DND-41 (cell line): ENCODE measurements around the gene ANKRD40.
A peak's percentile ranks its signal among the peaks of the same experiment; 100 is the strongest.
"Not testable (repeated sequence)": the region's sequence is repeated elsewhere in the genome, so short reads cannot be mapped to it uniquely, and the experiment has no call there.

Source experiments
- ATAC-seq: fragments of 200-7000 bp; cut with Tn5 transposase; 3 replicates; pipeline ENCODE4 v1.9.1; 2021; ENCODE audit warnings: low read depth; ENCODE audit not compliant: insufficient read depth
- DNase-seq: peaks from one replicate; pipeline ENCODE4 v3.0.0-alpha.2; 2020
- H2AFZ ChIP-seq: 2 replicates; pipeline ENCODE4 v1.6.0; 2012; ENCODE audit warnings: low read depth, low read length
- H3K27ac ChIP-seq: 2 replicates; pipeline ENCODE4 v1.5.1; 2012; ENCODE audit warnings: low read length, inconsistent platforms
- H3K27me3 ChIP-seq: fragments of 200-600 bp; sonication (generic); 2 replicates; pipeline ENCODE4 v1.6.0; 2012; ENCODE audit warnings: low read length, mild to moderate bottlenecking, inconsistent platforms; ENCODE audit not compliant: insufficient read depth, poor library complexity
- H3K36me3 ChIP-seq: 2 replicates; pipeline ENCODE4 v1.5.1; 2012; ENCODE audit warnings: low read length, inconsistent platforms; ENCODE audit not compliant: insufficient read depth
- H3K4me1 ChIP-seq: 2 replicates; pipeline ENCODE4 v1.5.1; 2012; ENCODE audit warnings: mild to moderate bottlenecking, low read length; ENCODE audit not compliant: insufficient read depth
- H3K4me2 ChIP-seq: 2 replicates; pipeline ENCODE4 v1.6.0; 2012; ENCODE audit warnings: mild to moderate bottlenecking, moderate library complexity, low read length, inconsistent platforms; ENCODE audit not compliant: insufficient read depth
- H3K4me3 ChIP-seq, 2 experiments: fragments of 200-600 bp in 1 of 2; shearing (Covaris generic) in 1 of 2; 2 replicates each; pipeline ENCODE4 v1.5.1; 2012 to 2016; ENCODE audit warnings: inconsistent platforms in 2 of 2, low read length in 2 of 2, mild to moderate bottlenecking in 2 of 2, low read depth in 1 of 2, moderate library complexity in 1 of 2
- H3K79me2 ChIP-seq: 2 replicates; pipeline ENCODE4 v1.6.0; 2012; ENCODE audit warnings: low read length, inconsistent platforms; ENCODE audit not compliant: insufficient read depth
- H3K9ac ChIP-seq: 2 replicates; pipeline ENCODE4 v1.6.0; 2012; ENCODE audit warnings: low read depth, mild to moderate bottlenecking, inconsistent platforms, low read length, moderate library complexity
- H3K9me3 ChIP-seq: 2 replicates; pipeline ENCODE4 v1.5.1; 2012; ENCODE audit warnings: low read length, moderate library complexity, mild to moderate bottlenecking, inconsistent platforms; ENCODE audit not compliant: insufficient read depth, severe bottlenecking
- H4K20me1 ChIP-seq: 2 replicates; pipeline ENCODE4 v1.6.0; 2012; ENCODE audit warnings: low read length; ENCODE audit not compliant: insufficient read depth
- EZH2 ChIP-seq: IDR thresholded peaks from 3 replicates; pipeline ENCODE4 v1.6.1; 2012; ENCODE audit warnings: borderline replicate concordance, low read depth, mild to moderate bottlenecking, moderate library complexity, low read length, inconsistent platforms; ENCODE audit not compliant: severe bottlenecking
- TF ChIP-seq, protein P1 (sequence below): IDR thresholded peaks from 2 replicates; pipeline ENCODE4 v1.5.1; 2012; ENCODE audit warnings: borderline replicate concordance, low read length, moderate library complexity, mild to moderate bottlenecking; ENCODE audit not compliant: poor library complexity, severe bottlenecking; ENCODE audit errors: extremely low read depth

The ANKRD40 gene

DNA sequence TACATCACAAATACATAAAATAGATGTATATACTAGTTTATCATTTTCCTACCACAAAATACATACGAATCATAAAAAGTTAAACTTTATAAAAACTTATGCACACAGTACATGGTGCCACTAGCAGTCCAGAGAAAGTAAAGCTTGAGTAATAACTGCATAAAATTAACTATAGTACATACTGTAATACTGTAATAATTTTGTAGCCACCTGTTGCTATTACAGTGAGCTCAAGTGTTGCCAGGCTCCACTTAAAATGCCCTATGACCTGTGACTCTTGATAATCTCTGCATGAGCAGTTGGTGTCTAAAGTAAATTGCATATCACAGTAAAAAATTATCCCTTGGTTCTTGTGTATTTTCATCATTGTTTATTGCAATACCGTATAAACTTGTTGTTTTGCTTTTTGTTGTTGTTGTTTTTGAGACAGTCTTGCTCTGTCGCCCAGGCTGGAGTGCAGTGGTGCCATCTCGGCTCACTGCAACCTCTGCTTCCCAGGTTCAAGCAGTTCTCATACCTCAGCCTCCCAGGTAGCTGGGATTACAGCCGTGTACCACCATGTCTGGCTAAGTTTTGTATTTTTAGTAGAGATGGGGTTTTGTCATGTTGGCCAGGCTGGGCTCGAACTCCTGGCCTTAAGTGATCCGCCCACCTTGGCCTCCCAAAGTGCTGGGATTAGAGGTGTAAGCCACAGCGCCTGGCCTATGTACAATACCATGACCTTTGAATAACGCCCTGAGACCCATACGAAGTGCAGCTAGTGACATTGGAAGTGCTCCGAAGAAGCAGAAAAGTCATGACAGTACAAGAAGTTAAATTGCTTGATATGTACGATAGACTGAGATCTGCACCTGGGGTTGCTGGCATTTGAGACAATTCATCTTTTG, 18.3 kb upstream of the ANKRD40 start:
- no peak overlapping the region for H2AFZ ChIP-seq
- no peak for DNase-seq
- TF ChIP-seq EZH2: no peak
- TF ChIP-seq, protein P1, sequence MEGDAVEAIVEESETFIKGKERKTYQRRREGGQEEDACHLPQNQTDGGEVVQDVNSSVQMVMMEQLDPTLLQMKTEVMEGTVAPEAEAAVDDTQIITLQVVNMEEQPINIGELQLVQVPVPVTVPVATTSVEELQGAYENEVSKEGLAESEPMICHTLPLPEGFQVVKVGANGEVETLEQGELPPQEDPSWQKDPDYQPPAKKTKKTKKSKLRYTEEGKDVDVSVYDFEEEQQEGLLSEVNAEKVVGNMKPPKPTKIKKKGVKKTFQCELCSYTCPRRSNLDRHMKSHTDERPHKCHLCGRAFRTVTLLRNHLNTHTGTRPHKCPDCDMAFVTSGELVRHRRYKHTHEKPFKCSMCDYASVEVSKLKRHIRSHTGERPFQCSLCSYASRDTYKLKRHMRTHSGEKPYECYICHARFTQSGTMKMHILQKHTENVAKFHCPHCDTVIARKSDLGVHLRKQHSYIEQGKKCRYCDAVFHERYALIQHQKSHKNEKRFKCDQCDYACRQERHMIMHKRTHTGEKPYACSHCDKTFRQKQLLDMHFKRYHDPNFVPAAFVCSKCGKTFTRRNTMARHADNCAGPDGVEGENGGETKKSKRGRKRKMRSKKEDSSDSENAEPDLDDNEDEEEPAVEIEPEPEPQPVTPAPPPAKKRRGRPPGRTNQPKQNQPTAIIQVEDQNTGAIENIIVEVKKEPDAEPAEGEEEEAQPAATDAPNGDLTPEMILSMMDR: no peak
- no peak overlapping the region for H3K27ac ChIP-seq
- no peak overlapping the region for H3K4me3 ChIP-seq
- H4K20me1 ChIP-seq: peaks cover 92% of the 10 kb centered on the region
- no peaks in the 10 kb centered on the region for H3K9me3 ChIP-seq
- no peak for ATAC-seq
- H3K9ac ChIP-seq: no peak overlapping the region
- peak overlapping the region; percentile 6; the same call in 1 of the 2 replicates for H3K4me2 ChIP-seq
- no peaks in the 10 kb centered on the region for H3K27me3 ChIP-seq
- peaks cover 26% of the 10 kb centered on the region for H3K36me3 ChIP-seq
- peaks cover 38% of the 10 kb centered on the region for H3K4me1 ChIP-seq
- H3K79me2 ChIP-seq: peaks cover 100% of the 10 kb centered on the region

DNA sequence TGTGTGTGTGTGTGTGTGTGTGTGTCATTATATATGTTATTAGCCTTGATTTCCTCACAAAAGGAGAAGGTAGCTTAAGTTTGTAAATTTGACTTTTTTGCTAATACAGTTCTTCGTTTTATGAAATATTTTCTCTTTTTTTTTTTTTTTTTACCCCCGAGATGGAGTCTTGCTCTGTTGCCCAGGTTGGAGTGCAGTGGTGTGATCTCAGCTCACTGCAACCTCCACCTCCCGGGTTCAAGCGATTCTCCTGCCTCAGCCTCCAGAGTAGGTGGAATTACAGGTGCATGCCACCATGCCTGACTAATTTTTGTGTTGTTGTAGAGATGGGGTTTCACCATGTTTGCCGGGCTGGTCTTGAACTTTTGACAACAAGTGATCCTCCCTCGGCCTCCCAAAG, 16.9 kb upstream of the ANKRD40 start:
- H3K4me3 ChIP-seq, H3K9me3 ChIP-seq, H3K27ac ChIP-seq, H3K27me3 ChIP-seq, H3K9ac ChIP-seq, ATAC-seq, H2AFZ ChIP-seq, DNase-seq: not testable (repeated sequence)
- peak overlapping the region; percentile 63; the same call in 1 of the 2 replicates for H3K4me2 ChIP-seq
- H3K4me1 ChIP-seq: peaks cover 41% of the 10 kb centered on the region
- peaks cover 100% of the 10 kb centered on the region for H3K79me2 ChIP-seq
- peaks cover 87% of the 10 kb centered on the region for H4K20me1 ChIP-seq
- peaks cover 28% of the 10 kb centered on the region for H3K36me3 ChIP-seq

DNA sequence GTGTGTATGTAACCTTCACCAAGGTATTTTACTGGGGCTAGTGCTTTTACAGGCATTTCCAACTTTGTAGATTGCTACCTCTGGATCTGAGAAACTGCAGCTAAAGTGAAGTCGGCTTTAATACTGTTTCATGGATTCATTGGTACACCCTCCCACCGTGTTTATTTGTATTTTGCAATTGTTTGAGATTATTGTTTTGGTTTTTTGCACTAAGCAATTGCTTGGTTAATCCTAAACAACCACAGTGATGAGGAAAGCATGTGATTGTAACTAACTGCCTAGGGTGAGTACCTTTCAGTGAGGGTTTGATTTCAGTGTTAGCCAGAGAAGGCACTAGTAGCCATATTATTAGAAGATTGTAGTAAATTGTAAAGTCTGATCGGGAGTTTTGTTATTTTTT, 15.0 kb upstream of the ANKRD40 start:
- no peak overlapping the region for H2AFZ ChIP-seq
- H3K79me2 ChIP-seq: peaks cover 93% of the 10 kb centered on the region
- no peak for DNase-seq
- TF ChIP-seq, protein P1: no peak
- no peak for TF ChIP-seq EZH2
- H3K9me3 ChIP-seq: no peaks in the 10 kb centered on the region
- peak overlapping the region in 1 of 2 experiments; percentile 73; a peak in 3 of 4 replicates for H3K4me3 ChIP-seq
- H3K36me3 ChIP-seq: peaks cover 25% of the 10 kb centered on the region
- H3K9ac ChIP-seq: no peak overlapping the region; the same call in 1 of the 2 replicates
- peaks cover 70% of the 10 kb centered on the region for H4K20me1 ChIP-seq
- H3K4me2 ChIP-seq: peak overlapping the region; percentile 63
- peaks cover 47% of the 10 kb centered on the region for H3K4me1 ChIP-seq
- H3K27me3 ChIP-seq: no peaks in the 10 kb centered on the region
- ATAC-seq: no peak
- no peak overlapping the region; the same call in 1 of the 2 replicates for H3K27ac ChIP-seq
